CD8-positive, alpha-beta memory T cell (primary cell): ENCODE measurements around the gene ABCB1. TPM values are rescaled to one million over a fixed set of nuclear protein-coding genes. Genes with fewer than 3 reads are reported as not detected.

Source experiments
- CTCF ChIA-PET: fragments of 350-600 bp; sonication (Branson Sonifier 250); formaldehyde crosslinking; loops from one replicate; lab custom pipeline; 2021; ENCODE audit warnings: antibody characterized with exemption; lab: Charles Lee
- POLR2A ChIA-PET: fragments of 350-600 bp; sonication (Branson Sonifier 250); formaldehyde crosslinking; loops from one replicate; lab custom pipeline; 2021; ENCODE audit warnings: antibody characterized with exemption; lab: Charles Lee
- DNase-seq, 5 donors: peaks; one replicate each; pipeline versions ENCODE4 v3.0.0 to v3.0.0-alpha.2; 2020 to 2022; ENCODE audit warnings: mixed read lengths in 1 of 5
- H3K27ac ChIP-seq: one replicate; pipeline ENCODE4 v1.7.0; 2013; ENCODE audit warnings: low read depth, mild to moderate bottlenecking, low read length, moderate library complexity
- H3K27me3 ChIP-seq: 2 replicates; pipeline ENCODE4 v1.7.0; 2013; ENCODE audit warnings: low read length, mild to moderate bottlenecking; ENCODE audit not compliant: insufficient read depth, poor library complexity, severe bottlenecking
- H3K36me3 ChIP-seq: 2 replicates; pipeline ENCODE4 v1.7.0; 2013; ENCODE audit warnings: mild to moderate bottlenecking, low read length, moderate library complexity; ENCODE audit not compliant: insufficient read depth
- H3K4me1 ChIP-seq: 2 replicates; pipeline ENCODE4 v1.7.0; 2013; ENCODE audit warnings: mild to moderate bottlenecking, low read length, moderate library complexity; ENCODE audit not compliant: insufficient read depth
- H3K4me3 ChIP-seq: 2 replicates; pipeline ENCODE4 v1.7.0; 2013; ENCODE audit warnings: mild to moderate bottlenecking, low read length
- H3K9me3 ChIP-seq: 2 replicates; pipeline ENCODE4 v1.7.0; 2013; ENCODE audit warnings: mild to moderate bottlenecking, low read length
- H3K27ac Mint-ChIP-seq, 8 donors: one replicate each; pipeline ENCODE4 v1.8.0; 2020 to 2021; ENCODE audit warnings: mixed read lengths in 8 of 8, mild to moderate bottlenecking in 6 of 8, inconsistent platforms in 3 of 8, moderate library complexity in 3 of 8
- H3K27me3 Mint-ChIP-seq, 2 donors: one replicate each; pipeline ENCODE4 v1.8.0; 2020 to 2021; ENCODE audit warnings: mixed read lengths in 2 of 2, mild to moderate bottlenecking in 1 of 2, moderate library complexity in 1 of 2
- H3K36me3 Mint-ChIP-seq, 3 donors: one replicate each; pipeline ENCODE4 v1.8.0; 2020 to 2021; ENCODE audit warnings: mixed read lengths in 3 of 3, inconsistent platforms in 1 of 3, mild to moderate bottlenecking in 1 of 3
- H3K4me1 Mint-ChIP-seq, 3 donors: one replicate each; pipeline ENCODE4 v1.8.0; 2020 to 2021; ENCODE audit warnings: mixed read lengths in 3 of 3, inconsistent platforms in 1 of 3, mild to moderate bottlenecking in 1 of 3
- H3K4me3 Mint-ChIP-seq, 7 donors: one replicate each; pipeline ENCODE4 v1.8.0; 2020 to 2021; ENCODE audit warnings: mixed read lengths in 7 of 7, mild to moderate bottlenecking in 6 of 7, moderate library complexity in 4 of 7, inconsistent platforms in 2 of 7
- H3K9me3 Mint-ChIP-seq, 5 donors: one replicate each; pipeline ENCODE4 v1.8.0; 2020 to 2022; ENCODE audit warnings: mixed read lengths in 5 of 5, mild to moderate bottlenecking in 3 of 5, moderate library complexity in 2 of 5, inconsistent platforms in 1 of 5
- polyA plus RNA-seq: library from polyadenylated mRNA; unstranded; fragments of 300-500 nt; fragmentation: Illumina TruSeq; gene quantifications from one replicate; pipeline ENCODE4 v1.2.3, GENCODE V29; 2021
- total RNA-seq, 2 experiments: library from RNA; stranded (reverse); gene quantifications; one replicate each; pipeline ENCODE4 v1.2.3, GENCODE V29; 2021

The ABCB1 gene
- total and polyA plus RNA-seq, 3 experiments from 2014 or later = 17.0 to 44.7 (median 22.2) TPM

DNA sequence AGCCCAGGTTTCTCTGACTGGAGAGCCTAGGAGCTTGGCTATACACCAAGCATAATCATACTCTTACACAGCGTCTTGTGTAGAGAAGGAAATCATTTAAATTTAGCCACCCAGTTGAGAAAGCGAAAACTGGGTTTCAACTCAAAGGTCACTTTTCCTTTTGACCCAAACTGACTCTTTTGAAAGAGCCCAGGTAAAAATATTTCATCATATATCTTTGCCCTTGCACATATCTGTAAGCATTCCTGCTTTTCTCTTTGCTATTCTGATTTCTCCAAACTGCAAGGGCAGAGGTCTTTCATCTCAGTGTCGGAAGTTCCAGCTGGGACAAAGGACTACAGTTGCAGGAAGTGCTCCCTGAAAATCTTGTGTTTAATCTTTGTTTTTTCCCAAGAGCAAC, 103.2 kb downstream of the ABCB1 start:
- Histone ChIP-seq H3K4me1 (no peaks in the 10 kb centered on the region), H3K27me3 (no peaks in the 10 kb centered on the region), H3K36me3 (no peaks in the 10 kb centered on the region), H3K27ac (no peak overlapping the region), H3K9me3 (no peaks in the 10 kb centered on the region), H3K4me3 (no peak overlapping the region)
- Mint-ChIP-seq H3K9me3 (peaks cover 0 to 1% (median 0%) of the 10 kb centered on the region in 5 donors), H3K27ac (no peak overlapping the region), H3K36me3 (peaks cover 3 to 11% (median 4%) of the 10 kb centered on the region in 3 donors), H3K27me3 (peaks cover 0 to 2% of the 10 kb centered on the region in 2 donors), H3K4me1 (no peaks in the 10 kb centered on the region), H3K4me3 (no peak overlapping the region)
- POLR2A ChIA-PET = no interaction called here
- no peak for DNase-seq
- CTCF ChIA-PET = no interaction called here

DNA sequence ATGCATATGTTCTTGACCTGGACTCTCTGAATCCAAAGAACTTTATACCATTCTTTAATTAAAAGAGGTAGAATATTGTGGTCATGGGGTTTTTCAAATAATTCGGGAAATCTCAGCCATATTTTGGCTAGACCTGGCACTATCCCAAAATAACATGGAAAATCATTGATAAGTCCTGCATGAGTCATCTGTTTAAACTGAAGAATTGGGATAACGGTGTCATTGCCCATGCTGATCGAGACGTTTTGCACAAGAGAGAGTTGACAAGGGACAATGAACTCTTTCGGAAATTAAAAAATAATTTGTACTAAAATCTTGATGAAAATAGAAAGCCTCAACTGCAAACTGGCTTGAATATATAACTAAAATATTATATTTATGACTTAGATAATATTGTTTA, 105.3 kb downstream of the ABCB1 start:
- no peak overlapping the region for H3K4me3 Mint-ChIP-seq
- Histone ChIP-seq H3K9me3 (no peaks in the 10 kb centered on the region), H3K27ac (no peak overlapping the region), H3K4me1 (no peaks in the 10 kb centered on the region), H3K36me3 (no peaks in the 10 kb centered on the region), H3K4me3 (no peak overlapping the region), H3K27me3 (no peaks in the 10 kb centered on the region)
- ChIA-PET CTCF (no interaction called here), POLR2A (no interaction called here)
- H3K27me3 Mint-ChIP-seq = no peaks in the 10 kb centered on the region
- H3K9me3 Mint-ChIP-seq = peaks cover 0 to 1% (median 0%) of the 10 kb centered on the region in 5 donors
- no peak for DNase-seq
- H3K36me3 Mint-ChIP-seq = peaks cover 0 to 3% (median 0%) of the 10 kb centered on the region in 3 donors
- no peak overlapping the region for H3K27ac Mint-ChIP-seq
- no peaks in the 10 kb centered on the region for H3K4me1 Mint-ChIP-seq

GRCh38 chr7:87494454-87494853, 106.2 kb downstream of the ABCB1 start:
- Mint-ChIP-seq H3K27ac (no peak overlapping the region), H3K4me3 (no peak overlapping the region), H3K36me3 (no peaks in the 10 kb centered on the region), H3K9me3 (peaks cover 0 to 1% (median 0%) of the 10 kb centered on the region in 5 donors), H3K4me1 (no peaks in the 10 kb centered on the region), H3K27me3 (no peaks in the 10 kb centered on the region)
- no peaks in the 10 kb centered on the region for H3K4me1 ChIP-seq
- no peak overlapping the region for H3K4me3 ChIP-seq
- POLR2A ChIA-PET = no interaction called here
- H3K27me3 ChIP-seq = no peaks in the 10 kb centered on the region
- CTCF ChIA-PET = no interaction called here
- H3K27ac ChIP-seq = no peak overlapping the region
- no peaks in the 10 kb centered on the region for H3K36me3 ChIP-seq
- DNase-seq = no peak
- H3K9me3 ChIP-seq = no peaks in the 10 kb centered on the region

DNA sequence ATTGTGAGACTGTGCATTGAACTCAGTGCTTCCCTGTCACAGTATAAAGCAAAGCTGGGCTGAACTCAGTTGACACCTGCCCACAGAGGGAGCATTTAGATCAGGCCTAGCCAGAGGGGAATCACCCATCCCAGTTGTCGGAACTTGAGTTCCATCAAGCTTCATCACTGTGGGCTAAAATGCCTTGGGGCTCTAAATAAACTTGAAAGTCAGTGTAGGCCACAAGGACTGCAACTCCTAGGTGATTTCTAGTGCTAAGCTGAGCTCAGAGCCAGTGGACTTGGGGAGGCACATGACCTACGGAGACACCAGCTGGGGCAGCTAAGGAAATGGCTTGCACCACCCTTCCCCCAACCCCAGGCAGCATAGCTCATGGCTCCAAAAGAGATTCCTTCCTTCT, 117.6 kb downstream of the ABCB1 start:
- Mint-ChIP-seq H3K36me3 (peaks cover 0 to 3% (median 0%) of the 10 kb centered on the region in 3 donors), H3K4me3 (no peak overlapping the region), H3K4me1 (no peaks in the 10 kb centered on the region), H3K27me3 (peaks cover 7 to 18% of the 10 kb centered on the region in 2 donors), H3K9me3 (no peaks in the 10 kb centered on the region), H3K27ac (no peak overlapping the region)
- POLR2A ChIA-PET = no interaction called here
- H3K27me3 ChIP-seq = peaks cover 5% of the 10 kb centered on the region
- H3K9me3 ChIP-seq = no peaks in the 10 kb centered on the region
- H3K27ac ChIP-seq = no peak overlapping the region
- no peak for DNase-seq
- CTCF ChIA-PET = no interaction called here
- H3K4me1 ChIP-seq = no peaks in the 10 kb centered on the region
- H3K4me3 ChIP-seq = no peak overlapping the region
- no peaks in the 10 kb centered on the region for H3K36me3 ChIP-seq

- POLR2A ChIA-PET = no interaction called here
- Mint-ChIP-seq H3K9me3 (no peaks in the 10 kb centered on the region), H3K4me1 (no peaks in the 10 kb centered on the region), H3K4me3 (no peak overlapping the region), H3K27me3 (peaks cover 8 to 24% of the 10 kb centered on the region in 2 donors), H3K27ac (peak overlapping the region in 1 of 8 donors; percentile 11), H3K36me3 (peaks cover 0 to 3% (median 0%) of the 10 kb centered on the region in 3 donors)
- Histone ChIP-seq H3K27ac (no peak overlapping the region), H3K36me3 (no peaks in the 10 kb centered on the region), H3K4me1 (no peaks in the 10 kb centered on the region), H3K27me3 (peaks cover 8% of the 10 kb centered on the region), H3K9me3 (no peaks in the 10 kb centered on the region), H3K4me3 (no peak overlapping the region)
- no peak for DNase-seq
- CTCF ChIA-PET = no interaction called here
Measured at GRCh38 chr7:87482115-87482514, 118.6 kb downstream of the ABCB1 start.

DNA sequence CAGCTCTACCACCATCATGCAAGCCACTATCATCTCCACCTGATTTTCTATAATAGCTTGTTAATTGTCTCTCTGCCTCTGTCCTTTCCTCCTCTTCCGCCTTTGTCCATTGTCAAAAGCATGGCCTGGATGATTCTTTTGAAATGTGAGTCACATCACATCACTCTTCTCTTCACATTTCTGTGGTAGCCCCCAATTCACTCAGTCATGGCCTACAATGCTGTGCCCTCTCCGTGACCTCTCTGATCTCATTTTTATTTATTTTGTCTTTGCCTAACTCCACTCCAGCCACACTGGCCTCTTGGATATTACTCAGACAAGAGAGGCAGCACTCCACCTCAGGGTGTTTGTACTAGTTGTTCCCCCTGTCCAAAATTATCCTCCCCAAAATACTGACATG, 120.3 kb downstream of the ABCB1 start:
- Mint-ChIP-seq H3K27ac (no peak overlapping the region), H3K4me3 (no peak overlapping the region), H3K36me3 (peaks cover 0 to 3% (median 0%) of the 10 kb centered on the region in 3 donors), H3K4me1 (peaks cover 5 to 8% (median 6%) of the 10 kb centered on the region in 3 donors), H3K27me3 (peaks cover 12 to 33% of the 10 kb centered on the region in 2 donors), H3K9me3 (no peaks in the 10 kb centered on the region)
- H3K27me3 ChIP-seq = peaks cover 14% of the 10 kb centered on the region
- H3K9me3 ChIP-seq = no peaks in the 10 kb centered on the region
- no peak overlapping the region for H3K27ac ChIP-seq
- no peaks in the 10 kb centered on the region for H3K36me3 ChIP-seq
- POLR2A ChIA-PET = no interaction called here
- H3K4me1 ChIP-seq = no peaks in the 10 kb centered on the region
- no peak for DNase-seq
- H3K4me3 ChIP-seq = no peak overlapping the region
- CTCF ChIA-PET = no interaction called here

DNA sequence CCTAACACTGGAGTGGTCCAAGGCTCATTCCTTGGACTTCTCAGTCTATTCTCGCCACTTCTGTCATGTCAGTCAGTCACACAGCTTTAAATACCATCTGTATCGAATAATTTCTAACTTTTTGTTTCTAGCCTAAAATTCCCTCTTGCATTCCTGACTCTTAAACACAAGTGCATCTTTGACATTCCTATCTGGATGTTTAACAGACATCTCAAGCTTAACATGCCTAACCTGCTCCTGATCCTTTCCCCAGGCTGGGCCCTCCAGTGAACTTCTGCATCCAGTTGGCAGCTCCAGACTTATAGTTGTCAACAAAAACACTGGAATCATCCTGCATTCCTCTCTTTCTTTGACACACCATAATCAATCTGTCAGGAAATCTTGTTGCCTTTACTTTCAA, 120.7 kb downstream of the ABCB1 start:
- no peak for DNase-seq
- H3K4me3 ChIP-seq = no peak overlapping the region
- H3K4me1 ChIP-seq = no peaks in the 10 kb centered on the region
- no peaks in the 10 kb centered on the region for H3K36me3 ChIP-seq
- ChIA-PET CTCF (no interaction called here), POLR2A (no interaction called here)
- peaks cover 18% of the 10 kb centered on the region for H3K27me3 ChIP-seq
- Mint-ChIP-seq H3K27ac (no peak overlapping the region), H3K27me3 (peaks cover 14 to 36% of the 10 kb centered on the region in 2 donors), H3K4me3 (no peak overlapping the region), H3K36me3 (peaks cover 0 to 3% (median 0%) of the 10 kb centered on the region in 3 donors), H3K4me1 (peaks cover 7 to 11% (median 8%) of the 10 kb centered on the region in 3 donors), H3K9me3 (no peaks in the 10 kb centered on the region)
- H3K9me3 ChIP-seq = no peaks in the 10 kb centered on the region
- no peak overlapping the region for H3K27ac ChIP-seq

- H3K9me3 Mint-ChIP-seq = peaks cover 0 to 4% (median 0%) of the 10 kb centered on the region in 5 donors
- Histone ChIP-seq H3K27me3 (peaks cover 24% of the 10 kb centered on the region), H3K4me1 (no peaks in the 10 kb centered on the region), H3K36me3 (no peaks in the 10 kb centered on the region), H3K27ac (no peak overlapping the region), H3K4me3 (no peak overlapping the region), H3K9me3 (no peaks in the 10 kb centered on the region)
- peaks cover 13 to 18% (median 14%) of the 10 kb centered on the region in 3 donors for H3K4me1 Mint-ChIP-seq
- no peak overlapping the region for H3K27ac Mint-ChIP-seq
- peak overlapping the region in 6 of 7 donors; percentile 11 to 64 (median 48) for H3K4me3 Mint-ChIP-seq
- POLR2A ChIA-PET = no interaction called here
- no peaks in the 10 kb centered on the region for H3K36me3 Mint-ChIP-seq
- CTCF ChIA-PET = no interaction called here
- peaks cover 20 to 49% of the 10 kb centered on the region in 2 donors for H3K27me3 Mint-ChIP-seq
- no peak for DNase-seq
Measured at GRCh38 chr7:87476179-87476557, 124.5 kb downstream of the ABCB1 start.
